Measurements from ENCODE around the gene CACNA1E. TPM values are rescaled to one million over a fixed set of nuclear protein-coding genes. Genes with fewer than 3 reads are reported as not detected.

CACNA1E gene
- total and polyA plus RNA-seq, 2 donors (not counting 1 experiment from before 2014, with no cell fraction given): 0.37 to 0.40 TPM

- no peaks in the 10 kb centered on the region for H3K36me3 ChIP-seq (replicated peaks in 1 of 2; ENCODE audit: control extremely low read depth in 1 of 2, control insufficient read depth in 1 of 2, extremely low read depth in 1 of 2, insufficient read depth in 2 of 2, low read length in 1 of 2)
- H3K9ac ChIP-seq (ENCODE audit: low read length): no peak overlapping the region
- Mint-ChIP-seq H3K4me3 (no peak overlapping the region), H3K27me3 (peaks cover 46% of the 10 kb centered on the region), H3K4me1 (no peaks in the 10 kb centered on the region), H3K9me3 (ENCODE audit: insufficient read depth) (no peaks in the 10 kb centered on the region), H3K27ac (no peak overlapping the region)
- intact Hi-C loops (cut with micrococcal nuclease): no loop called here
- ATAC-seq (ENCODE audit: low read depth): no peak
- H3K27ac ChIP-seq (ENCODE audit: low read length in 2 of 2): no peak overlapping the region
- ChIA-PET POLR2A (no interaction called here), CTCF (interaction anchor here (1.8 to 6.8 kb wide), 2 partner anchors 195 to 380 kb away, joined by 4 to 64 read pairs; no protein-coding TSS in a partner anchor)
- H2AFZ ChIP-seq (ENCODE audit: insufficient read depth, low read depth, low read length, poor library complexity, severe bottlenecking): no peak overlapping the region
- 70% methylated on average over 2 of the region's 3 CpGs for WGBS (ENCODE audit: insufficient coverage)
- H3K79me2 ChIP-seq (ENCODE audit: control insufficient read depth, insufficient read depth, low read length): no peaks in the 10 kb centered on the region
- no peaks in the 10 kb centered on the region for H3K27me3 ChIP-seq (replicated peaks in 1 of 4; ENCODE audit: control extremely low read depth in 1 of 4, control insufficient read depth in 3 of 4, insufficient read depth in 4 of 4, low read length in 3 of 4)
- no peak overlapping the region for H3K4me2 ChIP-seq (replicated peaks; ENCODE audit: low read depth, low read length, poor library complexity, severe bottlenecking)
- no peaks in the 10 kb centered on the region for H3K4me1 ChIP-seq (ENCODE audit: control insufficient read depth in 2 of 2, insufficient read depth in 2 of 2, low read length in 2 of 2)
- no peaks in the 10 kb centered on the region for H4K20me1 ChIP-seq (ENCODE audit: control insufficient read depth, insufficient read depth, low read length, poor library complexity, severe bottlenecking)
- TF ChIP-seq, protein P1, sequence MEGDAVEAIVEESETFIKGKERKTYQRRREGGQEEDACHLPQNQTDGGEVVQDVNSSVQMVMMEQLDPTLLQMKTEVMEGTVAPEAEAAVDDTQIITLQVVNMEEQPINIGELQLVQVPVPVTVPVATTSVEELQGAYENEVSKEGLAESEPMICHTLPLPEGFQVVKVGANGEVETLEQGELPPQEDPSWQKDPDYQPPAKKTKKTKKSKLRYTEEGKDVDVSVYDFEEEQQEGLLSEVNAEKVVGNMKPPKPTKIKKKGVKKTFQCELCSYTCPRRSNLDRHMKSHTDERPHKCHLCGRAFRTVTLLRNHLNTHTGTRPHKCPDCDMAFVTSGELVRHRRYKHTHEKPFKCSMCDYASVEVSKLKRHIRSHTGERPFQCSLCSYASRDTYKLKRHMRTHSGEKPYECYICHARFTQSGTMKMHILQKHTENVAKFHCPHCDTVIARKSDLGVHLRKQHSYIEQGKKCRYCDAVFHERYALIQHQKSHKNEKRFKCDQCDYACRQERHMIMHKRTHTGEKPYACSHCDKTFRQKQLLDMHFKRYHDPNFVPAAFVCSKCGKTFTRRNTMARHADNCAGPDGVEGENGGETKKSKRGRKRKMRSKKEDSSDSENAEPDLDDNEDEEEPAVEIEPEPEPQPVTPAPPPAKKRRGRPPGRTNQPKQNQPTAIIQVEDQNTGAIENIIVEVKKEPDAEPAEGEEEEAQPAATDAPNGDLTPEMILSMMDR (IDR thresholded peaks at IDR 0.05): no peak
- no peak for TF ChIP-seq EZH2 (IDR thresholded peaks at IDR 0.05; ENCODE audit: borderline replicate concordance, insufficient read depth, low read depth, low read length, poor library complexity, severe bottlenecking)
- no peak for DNase-seq
- H3K9me3 ChIP-seq (ENCODE audit: control extremely low read depth in 1 of 3, control insufficient read depth in 2 of 3, insufficient read depth in 1 of 3, low read length in 2 of 3): no peaks in the 10 kb centered on the region
- no peak overlapping the region for H3K4me3 ChIP-seq (ENCODE audit: control extremely low read depth in 1 of 5, extremely low read depth in 1 of 5, insufficient read depth in 1 of 5, low read depth in 2 of 5, low read length in 4 of 5)
Observed at GRCh38 chr1:181674617-181675016, 191.3 kb downstream of the CACNA1E start.

- ATAC-seq (ENCODE audit: low read depth): no peak
- no peaks in the 10 kb centered on the region for H3K27me3 ChIP-seq (replicated peaks in 1 of 4; ENCODE audit: control extremely low read depth in 1 of 4, control insufficient read depth in 3 of 4, insufficient read depth in 4 of 4, low read length in 3 of 4)
- no peaks in the 10 kb centered on the region for H3K79me2 ChIP-seq (ENCODE audit: control insufficient read depth, insufficient read depth, low read length)
- H3K9ac ChIP-seq (ENCODE audit: low read length): no peak overlapping the region
- H3K4me2 ChIP-seq (replicated peaks; ENCODE audit: low read depth, low read length, poor library complexity, severe bottlenecking): no peak overlapping the region
- H3K4me1 ChIP-seq (ENCODE audit: control insufficient read depth in 2 of 2, insufficient read depth in 2 of 2, low read length in 2 of 2): no peaks in the 10 kb centered on the region
- Mint-ChIP-seq H3K4me1 (no peaks in the 10 kb centered on the region), H3K4me3 (no peak overlapping the region), H3K27me3 (peaks cover 46% of the 10 kb centered on the region), H3K9me3 (ENCODE audit: insufficient read depth) (no peaks in the 10 kb centered on the region), H3K27ac (no peak overlapping the region)
- WGBS (ENCODE audit: insufficient coverage): 60% methylated on average over 8 of the region's 10 CpGs
- no peaks in the 10 kb centered on the region for H3K9me3 ChIP-seq (ENCODE audit: control extremely low read depth in 1 of 3, control insufficient read depth in 2 of 3, insufficient read depth in 1 of 3, low read length in 2 of 3)
- intact Hi-C loops (cut with micrococcal nuclease): no loop called here
- TF ChIP-seq, protein P1 (IDR thresholded peaks at IDR 0.05): no peak
- TF ChIP-seq EZH2 (IDR thresholded peaks at IDR 0.05; ENCODE audit: borderline replicate concordance, insufficient read depth, low read depth, low read length, poor library complexity, severe bottlenecking): no peak
- ChIA-PET POLR2A (no interaction called here), CTCF (interaction anchor here (0.6 to 6.8 kb wide), 3 partner anchors 196 to 1124 kb away, joined by 4 to 64 read pairs (median 4); no protein-coding TSS in a partner anchor)
- H3K27ac ChIP-seq (ENCODE audit: low read length in 2 of 2): no peak overlapping the region
- H4K20me1 ChIP-seq (ENCODE audit: control insufficient read depth, insufficient read depth, low read length, poor library complexity, severe bottlenecking): no peaks in the 10 kb centered on the region
- H3K36me3 ChIP-seq (replicated peaks in 1 of 2; ENCODE audit: control extremely low read depth in 1 of 2, control insufficient read depth in 1 of 2, extremely low read depth in 1 of 2, insufficient read depth in 2 of 2, low read length in 1 of 2): no peaks in the 10 kb centered on the region
- no peak overlapping the region for H3K4me3 ChIP-seq (ENCODE audit: control extremely low read depth in 1 of 5, extremely low read depth in 1 of 5, insufficient read depth in 1 of 5, low read depth in 2 of 5, low read length in 4 of 5)
- no peak for DNase-seq
- no peak overlapping the region for H2AFZ ChIP-seq (ENCODE audit: insufficient read depth, low read depth, low read length, poor library complexity, severe bottlenecking)
Observed at GRCh38 chr1:181675091-181675917, 192.0 kb downstream of the CACNA1E start.
